Neuronal stem cell (in vitro differentiated cells): Measurements from ENCODE around the gene PNP.

Experiments
- DNase-seq: peaks from one replicate; pipeline ENCODE4 v3.0.0-alpha.2; 2013; ENCODE audit warnings: low spot score
- H2AFZ ChIP-seq: one replicate; pipeline ENCODE4 v1.6.1; 2013; ENCODE audit warnings: mild to moderate bottlenecking, low read length, inconsistent platforms
- H2AK5ac ChIP-seq: 2 replicates; pipeline ENCODE4 v1.6.1; 2013; ENCODE audit warnings: low read depth, mild to moderate bottlenecking, inconsistent platforms, low read length, moderate library complexity, mixed read lengths
- H2BK120ac ChIP-seq: 2 replicates; pipeline ENCODE4 v1.6.1; 2013; ENCODE audit warnings: low read depth, mild to moderate bottlenecking, inconsistent platforms, low read length, moderate library complexity, mixed read lengths
- H2BK12ac ChIP-seq: one replicate; pipeline ENCODE4 v1.6.1; 2013; ENCODE audit warnings: low read length, inconsistent platforms
- H2BK15ac ChIP-seq: 2 replicates; pipeline ENCODE4 v1.6.1; 2013; ENCODE audit warnings: mild to moderate bottlenecking, low read length, inconsistent platforms, mixed read lengths
- H2BK5ac ChIP-seq: one replicate; pipeline ENCODE4 v1.6.1; 2013; ENCODE audit warnings: inconsistent platforms, mild to moderate bottlenecking, low read length, moderate library complexity
- H3K14ac ChIP-seq: one replicate; pipeline ENCODE4 v1.6.1; 2013; ENCODE audit warnings: low read length, inconsistent platforms
- H3K18ac ChIP-seq: 2 replicates; pipeline ENCODE4 v1.6.1; 2013; ENCODE audit warnings: low read length, inconsistent platforms
- H3K23ac ChIP-seq: 2 replicates; pipeline ENCODE4 v1.6.1; 2013; ENCODE audit warnings: low read depth, mild to moderate bottlenecking, mixed read lengths, low read length, inconsistent platforms; ENCODE audit not compliant: poor library complexity
- H3K27ac ChIP-seq: replicated peaks from 3 replicates; pipeline ENCODE4 v1.5.1; 2013; ENCODE audit warnings: low read length, inconsistent platforms
- H3K27me3 ChIP-seq, 3 experiments: 2 replicates each; pipeline ENCODE4 v1.6.1; 2013; ENCODE audit warnings: low read length in 3 of 3, mild to moderate bottlenecking in 2 of 3, inconsistent platforms in 1 of 3, low read depth in 1 of 3, mixed read lengths in 1 of 3, moderate library complexity in 1 of 3; ENCODE audit not compliant: control insufficient read depth in 3 of 3, insufficient read depth in 3 of 3
- H3K36me3 ChIP-seq, 2 donors: replicated peaks in 1 of 2; 2 replicates each; pipeline ENCODE4 v1.6.1; 2013; ENCODE audit warnings: low read length in 2 of 2; ENCODE audit not compliant: control insufficient read depth in 2 of 2, insufficient read depth in 2 of 2
- H3K4ac ChIP-seq: 2 replicates; pipeline ENCODE4 v1.6.1; 2013; ENCODE audit warnings: inconsistent platforms, mild to moderate bottlenecking, low read length, moderate library complexity
- H3K4me1 ChIP-seq, 2 donors: 1 replicate in 1 of 2; 2 replicates in 1 of 2; pipeline ENCODE4 v1.6.1; 2013; ENCODE audit warnings: low read length in 2 of 2, low read depth in 1 of 2; ENCODE audit not compliant: control insufficient read depth in 2 of 2, insufficient read depth in 1 of 2
- H3K4me2 ChIP-seq: one replicate; pipeline ENCODE4 v1.6.1; 2013; ENCODE audit warnings: mild to moderate bottlenecking, low read length, inconsistent platforms; ENCODE audit not compliant: insufficient read depth, poor library complexity, severe bottlenecking
- H3K4me3 ChIP-seq, 2 donors: 2 replicates each; pipeline ENCODE4 v1.5.1; 2013; ENCODE audit warnings: low read length in 2 of 2, mild to moderate bottlenecking in 2 of 2, inconsistent platforms in 1 of 2, moderate library complexity in 1 of 2
- H3K79me1 ChIP-seq: one replicate; pipeline ENCODE4 v1.6.1; 2013; ENCODE audit warnings: low read depth, mild to moderate bottlenecking, inconsistent platforms, low read length, moderate library complexity
- H3K9ac ChIP-seq: one replicate; pipeline ENCODE4 v1.6.1; 2013; ENCODE audit warnings: mild to moderate bottlenecking, low read depth, low read length, inconsistent platforms; ENCODE audit not compliant: poor library complexity
- H3K9me3 ChIP-seq, 2 donors: replicated peaks in 1 of 2; 2 replicates each; pipeline versions ENCODE3 to v1.6.1; 2013; ENCODE audit warnings: low read length in 2 of 2, mild to moderate bottlenecking in 2 of 2, inconsistent platforms in 1 of 2, low read depth in 1 of 2, mixed read lengths in 1 of 2, moderate library complexity in 1 of 2; ENCODE audit not compliant: control insufficient read depth in 2 of 2, insufficient read depth in 1 of 2
- H4K8ac ChIP-seq: one replicate; pipeline ENCODE4 v1.6.1; 2013; ENCODE audit warnings: low read depth, mild to moderate bottlenecking, inconsistent platforms, low read length, moderate library complexity
- H4K91ac ChIP-seq: one replicate; pipeline ENCODE4 v1.6.1; 2013; ENCODE audit warnings: low read length, low read depth, mild to moderate bottlenecking, inconsistent platforms; ENCODE audit not compliant: poor library complexity
- WGBS, 2 donors: extraction: QIAGEN DNeasy Blood & Tissue Kit; methylation state at CpG; one replicate each; pipeline ENCODE4 v1.1.7; 2013; ENCODE audit warnings: missing lambda C conversion rate in 2 of 2, mixed read lengths in 1 of 2; ENCODE audit not compliant: insufficient read length in 2 of 2, insufficient replicate concordance in 1 of 2; ENCODE audit errors: extremely low coverage in 2 of 2; 5-methylcytosine and 5-hydroxymethylcytosine counted together

PNP gene

DNA sequence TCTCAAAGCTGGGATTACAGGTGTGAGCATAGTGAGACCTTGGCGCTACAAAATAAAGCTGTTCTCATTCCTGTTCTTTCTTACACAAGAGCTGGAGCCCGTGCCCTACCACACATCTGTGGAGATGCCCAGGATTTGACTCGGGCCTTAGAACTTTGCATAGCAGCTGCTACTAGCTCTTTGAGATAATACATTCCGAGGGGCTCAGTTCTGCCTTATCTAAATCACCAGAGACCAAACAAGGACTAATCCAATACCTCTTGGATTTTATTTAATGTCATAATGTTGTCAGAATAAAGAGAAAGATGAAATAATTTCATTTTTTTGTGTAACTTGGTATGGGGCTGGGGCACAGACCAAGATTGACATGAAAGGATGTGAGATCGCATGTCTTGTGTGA, 7.6 kb downstream of the PNP start:
- H4K8ac ChIP-seq = no peak overlapping the region
- no peak overlapping the region for H3K4me3 ChIP-seq
- no peak overlapping the region for H3K18ac ChIP-seq
- no peak for DNase-seq
- H3K9ac ChIP-seq = no peak overlapping the region
- no peak overlapping the region for H3K14ac ChIP-seq
- H2BK15ac ChIP-seq = no peak overlapping the region
- H3K4me2 ChIP-seq = no peak overlapping the region
- H3K36me3 ChIP-seq = peaks cover 34 to 66% of the 10 kb centered on the region in 2 donors
- H4K91ac ChIP-seq = no peak overlapping the region
- peaks cover 0 to 2% of the 10 kb centered on the region in 2 donors for H3K4me1 ChIP-seq
- no peaks in the 10 kb centered on the region for H3K79me1 ChIP-seq
- H3K9me3 ChIP-seq = no peaks in the 10 kb centered on the region
- no peak overlapping the region for H3K4ac ChIP-seq
- H3K27me3 ChIP-seq = no peaks in the 10 kb centered on the region
- H2AFZ ChIP-seq = no peak overlapping the region
- H2BK120ac ChIP-seq = no peak overlapping the region
- H2BK12ac ChIP-seq = no peak overlapping the region
- H2BK5ac ChIP-seq = no peak overlapping the region
- H3K23ac ChIP-seq = no peak overlapping the region
- WGBS, 2 donors = no CpG with 5 or more reads among the region's 5 CpGs
- no peak overlapping the region for H2AK5ac ChIP-seq
- H3K27ac ChIP-seq = no peak overlapping the region

DNA sequence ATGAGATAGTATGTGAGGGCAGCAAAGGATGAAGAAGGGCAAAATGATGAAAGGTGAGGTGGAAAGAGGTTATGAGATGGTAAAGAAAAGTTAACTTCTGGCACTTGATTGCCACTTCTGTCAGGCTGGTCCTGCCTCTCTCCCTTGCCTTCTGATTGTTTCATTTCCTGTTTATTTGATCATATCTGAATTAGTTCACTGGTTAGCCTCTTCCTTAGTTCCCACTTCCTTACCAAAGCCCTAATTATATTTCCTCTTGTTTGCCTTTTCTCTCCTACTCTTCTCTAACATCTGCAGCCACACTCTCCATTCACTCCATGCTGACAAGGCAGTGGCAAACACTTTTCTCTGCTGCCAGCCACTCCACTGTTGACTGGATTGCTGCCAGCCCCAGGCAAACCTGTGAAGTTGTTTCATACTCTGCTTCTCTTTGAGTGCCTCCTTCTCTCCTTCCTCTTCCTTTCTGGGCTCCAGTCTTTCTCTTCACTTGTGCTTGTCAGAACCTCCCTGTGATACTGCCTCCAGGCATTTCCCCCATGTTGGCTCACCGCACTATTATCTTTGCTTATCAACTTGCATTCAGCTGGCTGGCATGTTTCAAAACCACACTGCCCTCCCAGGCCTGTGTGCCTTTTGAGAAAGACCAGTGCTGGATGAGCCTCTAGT, 8.1 kb downstream of the PNP start:
- no peak overlapping the region for H3K9ac ChIP-seq
- H3K4ac ChIP-seq = no peak overlapping the region
- H3K18ac ChIP-seq = no peak overlapping the region
- no peak overlapping the region for H3K23ac ChIP-seq
- H4K8ac ChIP-seq = no peak overlapping the region
- H3K4me2 ChIP-seq = no peak overlapping the region
- H2AK5ac ChIP-seq = no peak overlapping the region
- H2BK15ac ChIP-seq = no peak overlapping the region
- no peak overlapping the region for H3K27ac ChIP-seq
- DNase-seq = no peak
- peaks cover 0 to 2% of the 10 kb centered on the region in 2 donors for H3K4me1 ChIP-seq
- WGBS, 2 donors = no CpG with 5 or more reads among the region's 1 CpG
- no peaks in the 10 kb centered on the region for H3K79me1 ChIP-seq
- H3K27me3 ChIP-seq = peaks cover 0 to 2% (median 0%) of the 10 kb centered on the region in 3 experiments
- H2AFZ ChIP-seq = no peak overlapping the region
- no peak overlapping the region for H2BK12ac ChIP-seq
- no peak overlapping the region for H2BK5ac ChIP-seq
- no peak overlapping the region for H3K14ac ChIP-seq
- H4K91ac ChIP-seq = no peak overlapping the region
- no peaks in the 10 kb centered on the region for H3K9me3 ChIP-seq
- no peak overlapping the region for H3K4me3 ChIP-seq
- H3K36me3 ChIP-seq = peaks cover 34 to 61% of the 10 kb centered on the region in 2 donors
- no peak overlapping the region for H2BK120ac ChIP-seq

- no peak overlapping the region for H2AFZ ChIP-seq
- H4K8ac ChIP-seq = no peak overlapping the region
- no peak overlapping the region for H3K27ac ChIP-seq
- H4K91ac ChIP-seq = no peak overlapping the region
- H2BK120ac ChIP-seq = no peak overlapping the region
- H2BK12ac ChIP-seq = no peak overlapping the region
- H3K23ac ChIP-seq = no peak overlapping the region
- H3K4ac ChIP-seq = no peak overlapping the region
- no peak overlapping the region for H3K4me3 ChIP-seq
- H3K27me3 ChIP-seq = peaks cover 0 to 14% (median 0%) of the 10 kb centered on the region in 3 experiments
- H3K9me3 ChIP-seq = no peaks in the 10 kb centered on the region
- no peak overlapping the region for H3K14ac ChIP-seq
- WGBS, 2 donors = no CpG with 5 or more reads among the region's 2 CpGs
- no peak overlapping the region for H2BK15ac ChIP-seq
- H3K9ac ChIP-seq = no peak overlapping the region
- peaks cover 28 to 45% of the 10 kb centered on the region in 2 donors for H3K36me3 ChIP-seq
- peaks cover 0 to 2% of the 10 kb centered on the region in 2 donors for H3K4me1 ChIP-seq
- DNase-seq = no peak
- H3K79me1 ChIP-seq = no peaks in the 10 kb centered on the region
- no peak overlapping the region for H2AK5ac ChIP-seq
- no peak overlapping the region for H3K18ac ChIP-seq
- H2BK5ac ChIP-seq = no peak overlapping the region
- H3K4me2 ChIP-seq = no peak overlapping the region
These were observed 9.7 kb downstream of the PNP start for GRCh38 chr14:20478894-20479293.

- H2BK5ac ChIP-seq = no peak overlapping the region
- peaks cover 4 to 11% of the 10 kb centered on the region in 2 donors for H3K36me3 ChIP-seq
- no peak overlapping the region for H3K14ac ChIP-seq
- no peak overlapping the region for H2AFZ ChIP-seq
- H2BK120ac ChIP-seq = no peak overlapping the region
- H4K91ac ChIP-seq = no peak overlapping the region
- H4K8ac ChIP-seq = no peak overlapping the region
- no peak overlapping the region for H3K4me3 ChIP-seq
- no peak overlapping the region for H2BK15ac ChIP-seq
- H3K27ac ChIP-seq = no peak overlapping the region
- no peak overlapping the region for H3K9ac ChIP-seq
- H3K4ac ChIP-seq = no peak overlapping the region
- H3K9me3 ChIP-seq = no peaks in the 10 kb centered on the region
- no CpG with 5 or more reads among the region's 5 CpGs for WGBS, 2 donors
- H3K79me1 ChIP-seq = no peaks in the 10 kb centered on the region
- H2BK12ac ChIP-seq = no peak overlapping the region
- H3K27me3 ChIP-seq = peaks cover 0 to 22% (median 0%) of the 10 kb centered on the region in 3 experiments
- H3K4me1 ChIP-seq = peaks cover 0 to 2% of the 10 kb centered on the region in 2 donors
- H3K23ac ChIP-seq = no peak overlapping the region
- H3K4me2 ChIP-seq = no peak overlapping the region
- no peak for DNase-seq
- H3K18ac ChIP-seq = no peak overlapping the region
- no peak overlapping the region for H2AK5ac ChIP-seq
These were observed 13.2 kb downstream of the PNP start for GRCh38 chr14:20482382-20482781.
